Stimulated activated CD4-positive, alpha-beta T cell treated with anti-CD3 and anti-CD28 coated beads, Interleukin-4, amount 100 ng/mL, for 4 hours (primary cell): Measurements from ENCODE around the gene CLRN1.

Experiments used
- DNase-seq, 2 experiments: peaks; one replicate each; pipeline ENCODE4 v3.0.0-alpha.2; 2020

Gene CLRN1

GRCh38 chr3:150975086-150975991 lies 2.8 kb upstream of the CLRN1 start:
- no peak for DNase-seq

GRCh38 chr3:150970665-150971324 lies 1.7 kb downstream of the CLRN1 start:
- DNase-seq: no peak

GRCh38 chr3:150968341-150969035 lies 4.0 kb downstream of the CLRN1 start:
- no peak for DNase-seq

DNA sequence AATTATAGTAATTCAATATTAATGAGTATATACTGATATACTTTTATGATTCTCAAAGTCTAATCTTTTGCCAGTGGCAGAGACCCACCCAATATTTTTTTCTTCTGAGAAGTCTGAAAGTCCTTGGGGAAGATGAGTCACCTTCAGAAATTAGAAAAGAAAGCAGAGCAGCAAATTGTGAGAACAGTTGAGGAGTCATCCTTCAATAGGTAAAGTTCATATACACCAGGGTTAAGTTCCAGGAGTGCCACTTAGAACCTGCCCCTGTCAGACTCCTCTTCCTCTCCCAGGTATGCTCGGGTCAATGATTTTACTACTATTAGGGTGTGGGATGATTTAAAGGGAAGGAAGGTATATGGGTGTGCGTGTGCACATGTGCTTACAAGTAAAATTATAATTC lies 7.1 kb downstream of the CLRN1 start:
- DNase-seq: no peak

- DNase-seq: no peak
These were observed 10.6 kb downstream of the CLRN1 start for GRCh38 chr3:150961949-150962348.

- DNase-seq: no peak
These were observed 11.5 kb downstream of the CLRN1 start for GRCh38 chr3:150960708-150961684.

DNA sequence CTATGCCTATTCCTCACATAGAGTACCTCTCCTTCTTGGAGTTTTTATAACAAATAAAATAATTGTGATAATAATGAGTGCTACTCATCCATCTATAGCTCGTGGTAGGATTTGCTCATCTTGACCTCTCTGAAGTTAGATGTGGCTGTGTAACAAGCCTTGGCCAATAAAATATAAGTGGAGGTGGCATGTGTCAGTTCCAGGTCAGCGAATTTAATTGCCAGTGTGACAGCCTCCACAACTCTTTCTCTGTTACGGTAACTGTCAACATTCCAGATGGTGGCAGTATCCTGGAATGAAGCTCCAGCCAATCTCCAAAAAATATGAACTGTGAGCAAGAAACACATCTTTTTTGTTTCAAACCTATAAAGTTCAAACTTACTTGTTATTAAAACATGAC lies 13.8 kb downstream of the CLRN1 start:
- DNase-seq: no peak

DNA sequence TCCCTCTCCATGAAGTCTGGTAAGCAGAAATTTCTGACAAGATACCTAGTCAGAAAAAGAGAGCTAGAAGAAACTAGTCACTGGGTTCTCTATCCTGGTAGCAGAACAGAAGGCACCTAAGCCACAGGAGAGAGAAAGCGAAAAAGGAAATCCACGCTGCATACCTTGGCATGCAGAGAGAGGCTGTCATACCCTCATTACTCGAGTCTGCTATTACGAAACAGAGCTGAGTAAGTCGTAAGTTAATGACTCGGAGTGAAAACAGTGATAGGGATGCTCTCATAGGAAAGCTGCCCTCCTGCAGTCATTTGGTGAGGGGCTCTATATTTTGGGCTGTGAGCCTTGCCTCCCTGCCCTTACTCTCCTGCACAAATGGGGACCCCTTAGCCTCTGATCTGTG lies 16.2 kb downstream of the CLRN1 start:
- DNase-seq: no peak

DNA sequence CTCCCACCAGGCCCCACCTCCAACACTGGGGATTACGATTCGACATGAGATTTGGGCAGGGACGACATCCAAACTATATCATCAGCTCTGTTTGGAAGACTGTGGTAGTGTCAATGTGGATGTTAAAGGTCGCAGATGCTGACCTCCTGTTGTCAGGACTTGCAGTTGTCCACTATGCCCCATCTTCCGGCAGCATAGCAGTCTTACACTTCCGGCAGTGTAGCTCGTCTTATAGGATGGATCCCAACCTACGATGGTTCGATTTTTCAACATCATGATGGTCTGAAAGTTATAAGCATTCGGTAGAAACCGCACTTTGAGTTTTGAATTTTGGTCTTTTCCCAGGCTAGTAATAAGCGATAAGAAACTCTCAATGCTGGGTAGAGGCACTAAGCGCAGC lies 20.6 kb downstream of the CLRN1 start:
- DNase-seq: no peak

DNA sequence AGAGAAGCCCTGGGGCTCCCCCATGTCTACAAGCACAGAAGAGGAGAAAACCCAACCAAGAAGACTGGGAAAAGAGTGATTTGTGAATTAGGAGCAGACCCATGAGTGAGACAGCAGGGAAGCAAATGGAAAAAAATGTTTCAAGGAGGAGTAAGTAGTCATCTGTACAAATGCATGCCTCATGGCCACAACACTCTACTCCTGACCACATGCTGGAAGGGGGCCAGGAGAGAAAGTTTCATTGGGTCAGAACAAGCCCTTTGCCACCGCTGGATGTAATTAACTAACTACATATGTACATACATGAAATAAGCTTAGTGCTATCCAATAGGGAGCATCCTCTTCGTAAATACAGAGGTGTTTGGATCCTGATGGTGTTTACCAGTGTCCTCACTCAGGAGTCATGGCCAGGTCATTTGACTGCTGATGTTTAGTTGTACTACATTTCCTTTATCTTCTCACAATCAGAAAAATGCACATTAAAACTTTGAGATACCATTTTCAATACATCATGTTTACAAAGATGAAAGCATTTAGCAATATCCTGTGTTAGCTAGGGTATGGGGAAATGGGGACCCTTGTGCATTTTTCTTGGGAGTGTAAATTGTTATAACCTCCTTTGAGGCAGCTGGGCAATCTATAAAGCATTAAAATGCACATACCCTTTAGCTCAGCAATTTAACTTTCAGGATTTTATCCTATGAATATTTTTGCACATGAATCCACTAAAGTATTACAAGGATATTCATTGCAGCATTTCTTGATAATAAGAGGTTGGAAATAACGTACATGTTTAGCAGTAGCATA lies 27.1 kb downstream of the CLRN1 start:
- DNase-seq: no peak

DNA sequence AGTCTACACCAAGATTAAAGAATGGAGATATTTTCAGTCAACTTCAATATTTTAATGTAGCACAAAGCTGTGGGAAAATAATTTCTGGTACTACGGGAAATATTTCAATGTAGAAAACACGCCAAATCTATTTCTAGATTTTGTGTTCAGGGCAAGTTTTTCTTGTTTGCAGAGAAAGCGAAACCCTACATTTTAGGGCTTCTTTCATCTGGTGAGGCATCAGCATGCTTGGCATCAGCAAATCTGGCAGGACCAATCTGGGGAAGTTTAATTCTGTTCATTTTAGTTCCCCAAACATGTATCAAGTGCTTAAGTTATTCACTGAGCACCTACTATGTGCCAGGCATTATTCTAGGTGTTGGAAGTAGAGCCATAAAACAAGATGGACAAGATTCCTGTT lies 30.3 kb downstream of the CLRN1 start:
- DNase-seq: no peak

GRCh38 chr3:150936693-150937092 lies 35.8 kb downstream of the CLRN1 start:
- DNase-seq: no peak

- DNase-seq: no peak
These were observed 39.0 kb downstream of the CLRN1 start for GRCh38 chr3:150933473-150933995.

GRCh38 chr3:150931745-150932144 lies 40.8 kb downstream of the CLRN1 start:
- no peak for DNase-seq

DNA sequence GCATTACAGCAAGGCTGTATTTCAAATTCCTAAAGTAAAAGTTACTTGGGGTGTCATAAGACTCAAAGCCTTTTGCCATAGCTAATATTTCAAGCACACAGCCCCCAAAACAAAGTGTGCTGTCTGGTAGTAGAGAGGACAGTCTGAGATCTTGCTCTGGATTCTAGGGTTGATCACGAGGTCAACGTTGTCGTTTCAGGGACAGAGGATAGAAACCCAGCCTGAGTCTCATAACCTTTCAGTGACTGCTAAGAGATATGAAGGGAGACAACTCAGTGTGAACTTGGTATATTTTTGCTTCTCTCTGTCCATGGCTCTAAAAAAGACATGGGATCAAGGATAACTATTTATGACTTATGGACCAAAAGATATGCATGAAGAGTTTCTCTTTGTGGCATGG lies 41.7 kb downstream of the CLRN1 start:
- no peak for DNase-seq

DNA sequence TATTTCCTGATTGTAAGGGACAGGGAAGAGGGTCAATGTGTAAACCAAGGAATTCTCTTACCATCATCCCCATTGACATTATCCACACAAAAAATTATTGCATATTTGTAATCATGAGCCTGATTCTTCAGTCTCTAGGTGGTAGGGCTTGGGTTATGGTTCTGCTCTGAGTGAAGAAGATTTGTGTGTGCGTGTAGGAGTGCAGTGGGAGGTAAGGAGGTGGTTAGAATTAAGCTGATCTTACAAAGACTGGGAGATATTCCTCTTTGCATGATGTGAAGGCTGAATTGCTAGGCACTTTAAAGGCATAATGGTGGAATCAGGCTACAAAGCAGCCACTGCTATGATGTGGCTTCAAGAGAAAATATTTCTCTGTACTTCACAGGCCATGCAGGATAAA lies 44.3 kb downstream of the CLRN1 start:
- no peak for DNase-seq

DNA sequence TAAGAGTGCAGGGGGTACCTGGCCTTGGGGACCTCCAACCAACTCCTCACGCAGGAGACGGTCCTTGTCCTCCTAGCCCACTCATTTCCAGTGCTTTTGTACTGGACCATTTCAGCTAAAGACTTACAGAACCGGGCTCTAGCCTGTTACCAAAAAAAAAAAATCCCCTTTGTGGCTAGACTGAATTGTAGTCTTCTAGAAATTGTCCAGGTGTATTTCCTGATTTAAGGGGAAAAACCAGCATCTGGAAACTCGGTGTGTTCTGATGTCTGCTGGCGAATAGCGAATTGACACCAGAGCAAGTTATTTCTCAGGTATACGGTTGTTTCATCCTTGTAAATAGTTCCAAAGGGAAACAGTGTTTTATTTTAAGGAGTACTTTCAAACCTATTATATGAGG lies 46.2 kb downstream of the CLRN1 start:
- DNase-seq: no peak

- peak; percentile 29 to 56 for DNase-seq
These were observed 46.8 kb downstream of the CLRN1 start for GRCh38 chr3:150925751-150926201.

DNA sequence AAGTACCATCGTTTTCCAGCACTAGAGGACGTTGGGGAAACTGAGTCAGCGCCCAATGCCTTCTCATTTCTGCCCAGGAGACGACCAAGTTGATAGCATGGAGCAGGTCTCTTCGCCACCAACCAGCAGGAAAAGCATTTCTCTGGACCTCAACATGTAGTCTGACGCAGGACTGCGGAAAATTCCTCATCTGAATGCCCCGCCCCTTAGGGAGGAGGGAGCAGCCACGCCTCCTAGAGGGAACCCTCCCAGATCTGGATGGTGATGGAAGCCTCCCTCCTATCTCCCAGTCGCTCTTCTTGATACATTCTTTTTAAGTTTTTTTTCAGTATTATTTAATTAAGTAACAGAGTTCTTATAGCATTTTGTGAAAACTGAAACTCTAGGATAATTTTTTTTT lies 49.9 kb downstream of the CLRN1 start:
- no peak for DNase-seq

- no peak for DNase-seq
These were observed 51.3 kb downstream of the CLRN1 start for GRCh38 chr3:150921209-150921608.

DNA sequence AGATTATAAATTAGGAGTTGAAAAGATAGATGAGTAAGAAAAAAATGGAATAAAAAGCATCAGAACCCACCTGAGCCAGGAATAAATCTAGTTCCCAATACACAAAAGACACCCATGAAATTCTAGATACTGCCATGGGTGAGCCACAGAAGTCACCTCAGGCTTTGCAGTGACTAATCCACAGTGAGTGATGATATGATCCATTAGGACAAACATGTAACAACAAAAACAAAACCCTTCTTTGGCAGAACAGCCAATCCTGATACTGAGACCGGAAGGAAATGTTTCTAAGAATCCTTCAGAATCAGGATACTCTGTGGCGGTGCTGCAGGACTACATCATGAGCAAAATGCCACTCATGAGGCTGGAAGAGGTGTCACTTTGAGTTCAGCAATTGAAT lies 52.3 kb downstream of the CLRN1 start:
- DNase-seq: no peak
